ENCODE data around the gene CA5B.
A peak's percentile ranks its signal among the peaks of the same experiment; 100 is the strongest.
"Not testable (repeated sequence)": the region's sequence is repeated elsewhere in the genome, so short reads cannot be mapped to it uniquely, and the experiment has no call there.

CA5B gene

GRCh38 chrX:15737959-15738902 lies at the start of gene CA5B:
Gene CA5B, plus strand, starts transcription at chrX:15738270. Its CDS starts 11,754 bp downstream, at chrX:15750024.
- DNase-seq: peak; percentile 57

GRCh38 chrX:15694941-15695451 lies 43.1 kb upstream of the CA5B start:
- no peak for DNase-seq

- DNase-seq: no peak
Observed at GRCh38 chrX:15696516-15696915, 41.6 kb upstream of the CA5B start.

- DNase-seq: no peak
Observed at GRCh38 chrX:15702488-15703371, 35.3 kb upstream of the CA5B start.

GRCh38 chrX:15703809-15704208 lies 34.3 kb upstream of the CA5B start:
- not testable (repeated sequence) for DNase-seq

GRCh38 chrX:15704273-15704672 lies 33.8 kb upstream of the CA5B start:
- DNase-seq: not testable (repeated sequence)

GRCh38 chrX:15714529-15714928 lies 23.5 kb upstream of the CA5B start:
- DNase-seq: no peak

- DNase-seq: no peak
Observed at GRCh38 chrX:15718283-15718970, 19.6 kb upstream of the CA5B start.

- no peak for DNase-seq
Observed at GRCh38 chrX:15719324-15719968, 18.6 kb upstream of the CA5B start.

- DNase-seq: no peak
Observed at GRCh38 chrX:15721911-15722310, 16.2 kb upstream of the CA5B start.

- no peak for DNase-seq
Observed at GRCh38 chrX:15723887-15724517, 14.1 kb upstream of the CA5B start.

GRCh38 chrX:15724911-15725310 lies 13.2 kb upstream of the CA5B start:
- no peak for DNase-seq

- DNase-seq: not testable (repeated sequence)
Observed at GRCh38 chrX:15731368-15731767, 6.7 kb upstream of the CA5B start.

- no peak for DNase-seq
Observed at GRCh38 chrX:15737190-15737958, 696 bp upstream of the CA5B start.

GRCh38 chrX:15739886-15740285 lies 1.8 kb downstream of the CA5B start:
- no peak for DNase-seq

- DNase-seq: no peak
Observed at GRCh38 chrX:15744181-15744867, 6.3 kb downstream of the CA5B start.

- no peak for DNase-seq
Observed at GRCh38 chrX:15745179-15745578, 7.1 kb downstream of the CA5B start.

- not testable (repeated sequence) for DNase-seq
Observed at GRCh38 chrX:15746651-15747050, 8.6 kb downstream of the CA5B start.

GRCh38 chrX:15747626-15748173 lies 9.6 kb downstream of the CA5B start:
- DNase-seq: no peak

GRCh38 chrX:15748841-15749240 lies 10.8 kb downstream of the CA5B start:
- no peak for DNase-seq
